Activated T-helper 1 cell treated with Interleukin-2 at 50 U/mL for 16 hours (primary cell): ENCODE results near the gene P2RY2.
"Not testable (repeated sequence)": the region's sequence is repeated elsewhere in the genome, so short reads cannot be mapped to it uniquely, and the experiment has no call there.

Source experiments
- DNase-seq: peaks from one replicate; pipeline ENCODE4 v3.0.0-alpha.2; 2020; ENCODE audit warnings: low read depth

Gene P2RY2

DNA sequence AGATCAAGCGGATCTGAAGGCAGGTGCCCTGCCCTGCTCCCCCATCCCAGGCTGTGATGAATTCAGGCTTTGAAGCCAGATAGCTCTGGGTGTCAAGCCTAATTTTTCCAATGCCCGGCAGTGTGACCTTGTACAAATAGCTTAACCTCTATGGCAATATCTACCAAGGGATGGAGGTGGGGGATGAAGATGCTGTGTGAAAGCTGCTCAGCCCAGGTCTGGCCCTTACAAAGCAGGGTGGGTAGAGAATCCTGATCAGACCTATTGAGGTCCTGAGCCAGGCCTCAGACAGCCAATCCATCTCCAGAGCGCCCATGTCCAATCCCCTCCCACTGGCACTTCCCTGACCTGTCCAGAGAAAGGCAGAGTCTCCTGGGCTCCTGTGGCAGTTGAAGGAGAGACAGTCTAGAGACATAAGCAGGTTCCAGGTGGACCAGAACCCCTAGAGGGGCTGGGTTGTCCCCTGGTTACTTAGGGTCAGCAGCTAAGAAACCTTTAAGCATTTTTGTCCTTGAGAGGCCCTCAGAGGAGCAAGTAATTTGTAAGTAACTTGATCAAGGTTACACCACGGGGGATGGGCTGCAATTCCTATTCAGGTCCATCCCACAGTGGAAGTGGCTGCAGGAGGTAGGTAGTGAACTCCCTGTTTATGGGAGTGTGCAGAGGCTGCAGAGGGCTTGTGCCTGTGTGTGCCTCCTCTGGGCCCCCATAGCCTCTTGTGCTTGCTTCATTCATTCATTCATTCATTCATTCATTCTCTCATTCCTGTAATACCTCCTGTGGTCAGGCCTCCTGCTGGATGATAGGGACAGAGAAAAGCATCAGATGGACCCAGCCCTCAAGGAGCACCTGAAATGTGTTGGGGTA lies 10.4 kb downstream of the P2RY2 start:
- DNase-seq = no peak

GRCh38 chr11:73229321-73229895 lies 11.3 kb downstream of the P2RY2 start:
- DNase-seq = no peak

DNA sequence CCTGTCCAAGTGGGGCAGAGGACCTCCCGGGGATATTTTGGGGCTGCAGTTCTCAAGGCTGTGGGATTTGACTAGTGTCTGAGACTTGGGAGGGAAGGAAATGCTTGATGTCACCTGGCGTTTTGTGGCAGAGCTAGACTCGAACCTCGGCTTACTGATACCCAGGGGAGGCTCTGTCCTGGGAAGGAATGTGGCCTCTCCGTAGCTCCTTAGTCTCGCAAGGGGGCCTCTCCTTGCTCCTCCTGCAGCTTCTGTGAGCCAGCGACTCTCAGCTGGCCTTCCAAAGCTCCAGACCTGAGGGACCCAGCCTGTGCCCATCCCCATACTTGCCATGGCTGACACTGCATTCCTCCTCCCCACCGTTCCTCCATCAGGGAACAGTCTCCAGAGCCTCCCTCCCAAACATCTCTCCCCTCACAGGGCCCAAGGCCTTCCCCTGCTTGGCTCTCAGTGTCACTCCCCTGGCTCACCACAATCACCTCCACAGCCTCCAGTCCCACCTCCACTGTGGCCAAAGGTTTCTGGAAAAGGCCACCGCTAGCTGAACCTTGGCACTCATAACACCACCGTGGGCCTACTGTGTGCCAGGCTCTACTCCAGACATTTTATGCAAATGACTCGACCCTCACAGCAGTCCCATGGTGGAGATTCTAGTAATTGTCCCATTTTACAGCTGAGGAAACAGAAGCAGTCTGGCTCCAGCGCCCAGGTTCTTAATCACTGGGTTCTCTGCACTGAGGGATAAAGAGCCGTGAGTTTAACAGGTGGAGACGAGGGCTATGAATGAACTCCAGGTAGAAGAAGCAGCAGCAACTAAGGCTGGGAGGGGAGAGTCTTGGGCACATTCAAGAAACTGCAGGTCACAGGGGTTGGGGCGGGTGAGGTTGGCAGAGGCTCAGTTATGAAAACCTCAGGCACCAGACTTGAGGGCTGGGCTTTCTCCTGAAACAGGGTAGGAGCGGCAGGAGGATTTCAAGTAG lies 12.1 kb downstream of the P2RY2 start:
- no peak for DNase-seq

- DNase-seq = no peak
Observed at GRCh38 chr11:73230931-73231330, 12.8 kb downstream of the P2RY2 start.

- not testable (repeated sequence) for DNase-seq
Observed at GRCh38 chr11:73232487-73232886, 14.4 kb downstream of the P2RY2 start.

DNA sequence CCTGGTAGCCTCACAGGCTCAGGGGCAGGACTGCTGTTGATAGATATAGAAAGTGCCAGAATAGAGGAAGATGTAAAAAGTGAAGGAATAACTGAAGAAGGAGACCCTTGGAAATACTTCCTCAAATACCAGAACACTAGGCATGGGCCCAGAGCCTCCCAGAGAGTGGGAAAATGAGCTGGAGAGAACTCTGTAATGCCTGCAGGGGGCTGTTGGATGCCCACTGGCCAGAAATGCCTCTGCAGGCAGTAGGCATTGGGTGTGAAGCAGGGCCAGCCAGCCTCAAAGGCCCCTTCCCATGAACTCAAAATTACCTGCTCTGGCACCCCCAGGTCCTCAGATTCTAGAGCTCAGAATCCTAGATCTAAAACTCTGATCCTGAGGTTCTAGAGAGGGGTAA lies 15.1 kb downstream of the P2RY2 start:
- no peak for DNase-seq

DNA sequence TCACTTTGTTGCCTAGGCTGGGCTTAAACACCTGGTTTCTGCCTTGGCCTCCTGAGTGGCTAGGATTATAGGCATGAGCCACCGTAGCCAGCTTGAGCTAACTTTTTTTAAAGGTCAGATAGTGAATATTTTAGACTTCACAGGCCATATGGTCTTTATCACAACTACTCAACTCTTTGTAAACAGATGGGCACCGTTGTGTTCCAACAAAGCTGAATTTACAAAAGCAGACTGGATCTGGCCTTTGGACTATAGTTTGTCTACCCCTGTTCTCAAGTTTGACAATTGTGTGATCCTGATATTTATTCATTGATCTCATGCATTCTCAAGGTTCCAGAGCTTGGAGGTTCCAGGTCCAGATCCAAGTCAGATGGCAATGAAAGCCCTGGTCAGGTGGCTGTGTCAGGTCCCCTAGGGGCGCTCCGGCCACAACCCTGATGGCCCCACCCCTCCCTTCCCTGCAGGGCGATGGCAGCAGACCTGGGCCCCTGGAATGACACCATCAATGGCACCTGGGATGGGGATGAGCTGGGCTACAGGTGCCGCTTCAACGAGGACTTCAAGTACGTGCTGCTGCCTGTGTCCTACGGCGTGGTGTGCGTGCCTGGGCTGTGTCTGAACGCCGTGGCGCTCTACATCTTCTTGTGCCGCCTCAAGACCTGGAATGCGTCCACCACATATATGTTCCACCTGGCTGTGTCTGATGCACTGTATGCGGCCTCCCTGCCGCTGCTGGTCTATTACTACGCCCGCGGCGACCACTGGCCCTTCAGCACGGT lies 15.8 kb downstream of the P2RY2 start:
- no peak for DNase-seq

- DNase-seq = no peak
Observed at GRCh38 chr11:73234471-73235181, 16.5 kb downstream of the P2RY2 start.

DNA sequence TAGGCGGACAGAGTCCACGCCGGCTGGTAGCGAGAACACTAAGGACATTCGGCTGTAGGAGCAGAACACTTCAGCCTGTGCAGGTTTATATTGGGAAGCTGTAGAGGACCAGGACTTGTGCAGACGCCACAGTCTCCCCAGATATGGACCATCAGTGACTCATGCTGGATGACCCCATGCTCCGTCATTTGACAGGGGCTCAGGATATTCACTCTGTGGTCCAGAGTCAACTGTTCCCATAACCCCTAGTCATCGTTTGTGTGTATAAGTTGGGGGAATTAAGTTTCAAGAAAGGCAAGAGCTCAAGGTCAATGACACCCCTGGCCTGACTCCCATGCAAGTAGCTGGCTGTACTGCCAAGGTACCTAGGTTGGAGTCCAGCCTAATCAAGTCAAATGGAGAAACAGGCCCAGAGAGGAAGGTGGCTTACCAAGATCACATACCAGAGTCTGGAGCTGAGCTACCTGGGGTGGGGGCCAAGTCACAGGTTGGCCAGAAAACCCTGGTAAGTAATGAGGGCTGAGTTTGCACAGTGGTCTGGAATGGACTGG lies 17.2 kb downstream of the P2RY2 start:
- DNase-seq = no peak

DNA sequence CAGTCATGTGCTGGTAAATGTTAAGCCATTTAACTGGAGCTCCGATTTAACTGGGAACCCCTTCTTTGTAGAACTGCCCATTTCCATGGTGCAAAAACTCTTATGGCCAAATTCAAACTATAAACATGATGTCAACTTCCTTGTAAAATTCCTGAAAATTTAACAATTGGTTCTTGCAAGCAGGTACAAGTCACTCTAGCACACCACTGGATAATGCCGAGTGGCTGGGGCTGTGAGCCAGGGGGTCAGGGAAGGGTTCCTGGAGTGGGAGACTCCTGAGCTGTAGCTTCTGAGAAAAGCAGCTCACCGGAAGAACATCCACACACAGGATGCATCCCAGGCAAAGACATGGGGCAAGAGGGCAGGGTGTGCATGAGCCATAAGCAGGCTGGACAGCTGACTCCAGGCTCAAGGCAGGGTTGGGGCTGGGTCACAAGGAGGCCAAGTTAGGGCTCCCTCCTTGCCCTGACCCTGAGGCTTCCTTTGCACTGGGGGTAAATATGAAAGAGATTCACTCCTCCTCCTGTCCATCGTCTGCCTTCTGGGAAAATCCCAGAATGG lies 18.2 kb downstream of the P2RY2 start:
- DNase-seq = no peak

DNA sequence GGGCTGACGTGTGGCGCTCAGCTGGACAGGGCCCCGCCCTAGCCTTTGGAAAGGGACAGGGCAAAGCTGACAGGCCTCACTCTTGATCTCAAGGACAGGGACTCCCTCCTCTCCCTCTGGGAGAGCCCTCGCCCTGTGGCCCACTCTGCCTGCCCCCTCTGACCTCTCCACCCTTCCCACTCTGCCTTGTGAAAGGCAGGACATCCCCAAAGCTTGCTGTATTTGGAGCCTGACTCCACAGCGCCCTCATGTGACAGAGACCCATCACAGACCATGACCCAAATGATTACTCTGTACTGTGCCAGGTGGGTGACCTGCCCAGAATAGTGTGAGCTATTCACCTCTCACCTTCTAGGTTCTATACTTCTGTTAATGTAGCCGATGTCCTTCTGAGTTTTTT lies 18.8 kb downstream of the P2RY2 start:
- DNase-seq = no peak

DNA sequence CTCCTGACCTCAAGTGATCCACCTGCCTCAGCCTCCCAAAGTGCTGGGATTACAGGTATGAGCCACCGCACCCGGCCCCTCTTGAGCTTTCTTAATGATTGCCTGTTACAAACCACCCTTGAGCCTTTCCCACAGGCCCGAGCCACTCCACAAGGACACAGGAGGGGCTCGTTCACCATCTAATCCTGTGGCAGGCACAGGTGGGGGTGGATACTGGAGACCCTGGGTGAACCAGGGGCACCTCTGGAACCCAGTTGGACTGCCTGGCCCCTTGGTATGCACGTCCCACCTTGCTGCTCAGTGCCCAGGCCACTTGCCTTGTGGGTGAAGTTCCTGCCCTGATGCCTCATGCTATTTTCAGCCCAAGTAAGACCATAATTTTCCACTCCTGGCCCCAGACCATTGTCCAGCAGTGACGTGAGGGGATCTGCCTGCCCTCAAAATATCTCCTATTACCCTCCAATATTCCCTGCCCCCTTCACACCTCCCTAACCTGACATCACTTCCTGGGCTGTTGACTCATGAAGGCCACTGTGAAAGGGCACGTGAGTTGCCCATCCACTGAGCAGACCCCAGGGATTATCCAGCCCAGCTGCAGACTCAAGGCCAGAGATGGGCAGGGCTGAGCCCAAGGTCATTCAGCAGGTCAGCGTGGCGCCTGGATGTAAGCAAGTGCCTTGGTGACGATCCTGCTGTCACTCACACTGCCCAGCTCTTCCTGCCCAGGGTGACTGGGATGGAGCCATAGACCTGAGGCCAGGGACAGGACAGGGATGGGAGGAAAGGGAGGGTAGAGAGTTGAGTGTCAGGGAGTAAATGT lies 19.6 kb downstream of the P2RY2 start:
- no peak for DNase-seq

DNA sequence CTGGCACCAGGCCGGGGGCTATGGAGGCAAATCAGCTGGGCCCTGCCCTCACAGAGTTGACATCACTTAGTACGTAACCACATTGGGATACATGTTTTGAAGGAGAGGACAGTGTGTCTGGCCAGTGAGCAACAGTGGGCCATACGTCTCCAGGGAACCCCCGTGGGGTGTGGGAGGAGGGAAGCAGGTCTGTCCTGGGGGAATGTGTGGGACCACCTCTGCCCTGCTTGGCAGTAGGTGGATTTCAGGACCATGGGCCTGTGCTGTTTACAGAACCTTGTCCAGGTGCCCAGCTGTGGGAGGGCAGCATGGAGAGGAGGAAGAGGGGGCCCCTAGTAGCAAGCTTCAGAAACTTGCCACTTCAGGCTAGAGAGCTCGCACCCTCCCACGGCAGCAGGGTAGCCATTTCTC lies 21.0 kb downstream of the P2RY2 start:
- DNase-seq = no peak

DNA sequence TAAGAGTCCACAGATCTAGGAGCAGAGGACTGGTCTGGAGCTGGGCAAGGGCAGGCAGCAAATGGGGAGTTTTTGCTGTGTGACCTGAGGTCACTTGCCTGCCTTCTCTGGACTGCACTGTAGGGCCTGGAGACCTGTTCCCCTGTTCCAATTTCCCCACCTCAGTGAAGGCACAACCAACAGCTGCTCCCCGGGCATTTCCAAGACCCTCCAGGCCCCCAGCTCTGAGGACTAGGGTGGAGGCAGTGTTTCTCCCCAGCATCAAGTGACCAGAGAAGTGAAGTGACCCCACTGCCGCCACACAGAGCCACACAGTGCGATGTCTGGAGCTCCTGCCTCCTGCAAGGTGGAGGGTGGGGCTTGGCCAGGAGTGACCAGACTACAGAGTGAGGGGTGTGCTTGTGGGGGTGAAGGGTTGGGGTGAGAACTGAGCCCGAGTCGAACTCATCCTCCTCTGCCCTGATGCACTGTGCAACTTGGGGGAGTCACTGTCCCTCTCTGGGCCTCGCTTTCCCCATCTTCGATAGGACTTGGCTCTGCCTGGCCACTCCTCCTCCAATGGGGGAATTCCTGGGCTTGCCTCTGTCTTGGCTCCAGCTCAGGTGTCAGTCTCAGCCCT lies 21.6 kb downstream of the P2RY2 start:
- DNase-seq = no peak

DNA sequence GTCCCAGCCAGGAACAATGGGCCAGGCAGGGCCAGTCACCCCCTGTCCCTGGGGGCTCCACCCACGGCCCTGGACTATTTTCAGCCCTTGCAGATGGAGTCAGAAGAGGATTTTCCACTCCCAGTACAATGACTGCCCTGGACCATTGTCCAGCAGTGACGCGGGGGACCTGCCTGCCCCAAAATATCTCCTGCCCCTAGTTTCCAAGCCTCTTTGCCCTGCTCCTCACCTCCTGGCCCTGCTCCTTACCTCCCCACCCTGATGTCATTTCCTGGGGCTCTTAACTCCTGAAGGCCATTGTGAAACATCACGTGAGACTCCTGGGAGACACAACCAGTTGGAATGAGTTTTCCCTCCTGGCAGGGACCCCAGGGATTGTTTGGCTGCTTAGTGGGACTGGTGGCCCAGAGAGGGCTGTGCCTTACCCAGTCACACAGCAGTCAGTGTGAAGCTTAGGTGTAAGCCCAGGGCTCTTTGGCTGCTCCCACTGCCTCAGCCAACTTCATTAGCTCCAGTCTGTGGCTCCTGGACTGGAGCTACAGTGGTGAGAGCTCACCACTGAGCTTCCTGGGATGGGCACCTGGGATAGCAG lies 22.2 kb downstream of the P2RY2 start:
- no peak for DNase-seq

DNA sequence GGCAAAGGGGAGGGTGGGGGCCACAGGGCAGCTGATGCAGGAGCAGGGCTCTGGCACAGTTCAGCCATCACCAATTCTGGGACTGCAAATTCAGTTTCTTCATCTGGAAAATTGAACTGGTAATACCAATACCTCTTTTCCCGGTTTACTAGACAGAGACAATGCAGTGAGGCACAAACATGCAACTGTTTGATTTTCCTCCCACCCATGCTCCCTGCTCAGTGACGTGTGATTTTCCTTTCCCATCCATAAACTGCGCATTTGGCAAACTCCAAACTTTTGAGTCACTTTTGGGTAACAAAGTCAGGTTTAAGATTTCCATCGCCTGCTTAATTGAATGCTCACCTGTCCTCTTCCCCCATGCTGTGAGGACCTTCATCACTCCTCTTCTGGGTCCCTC lies 23.2 kb downstream of the P2RY2 start:
- DNase-seq = no peak

GRCh38 chr11:73242251-73243092 lies 24.4 kb downstream of the P2RY2 start:
- DNase-seq = peak; percentile 47

DNA sequence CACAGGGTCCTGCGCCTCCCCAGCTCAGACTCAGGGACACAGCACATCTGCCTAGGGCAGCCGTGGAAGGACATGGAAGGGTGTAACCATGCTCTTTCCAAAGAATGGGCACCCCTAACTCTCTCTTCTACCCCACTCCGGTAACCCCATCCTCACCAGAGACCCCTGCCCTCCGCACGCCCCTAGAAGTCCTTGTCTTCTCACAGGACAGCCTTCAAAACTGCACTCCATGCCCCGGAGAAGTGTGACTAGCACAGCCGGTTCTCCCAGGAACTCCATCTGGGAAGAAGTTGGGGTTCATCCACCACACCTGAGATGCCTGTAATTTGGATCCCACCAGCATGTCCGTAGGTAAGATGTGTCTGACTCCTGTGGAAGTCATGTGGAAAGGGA lies 25.0 kb downstream of the P2RY2 start:
- DNase-seq = no peak
